GM21619 (cell line): Measurements from ENCODE around the gene PLXNC1.

Experiments used
- ATAC-seq: cut with Tn5 transposase; IDR thresholded peaks from one replicate; pipeline ENCODE4 v1.9.1; 2021; ENCODE audit not compliant: unreplicated experiment

Gene PLXNC1

GRCh38 chr12:94326727-94327126 lies 178.3 kb downstream of the PLXNC1 start:
- ATAC-seq = no peak

- no peak for ATAC-seq
Observed at GRCh38 chr12:94327809-94328208, 179.4 kb downstream of the PLXNC1 start.

DNA sequence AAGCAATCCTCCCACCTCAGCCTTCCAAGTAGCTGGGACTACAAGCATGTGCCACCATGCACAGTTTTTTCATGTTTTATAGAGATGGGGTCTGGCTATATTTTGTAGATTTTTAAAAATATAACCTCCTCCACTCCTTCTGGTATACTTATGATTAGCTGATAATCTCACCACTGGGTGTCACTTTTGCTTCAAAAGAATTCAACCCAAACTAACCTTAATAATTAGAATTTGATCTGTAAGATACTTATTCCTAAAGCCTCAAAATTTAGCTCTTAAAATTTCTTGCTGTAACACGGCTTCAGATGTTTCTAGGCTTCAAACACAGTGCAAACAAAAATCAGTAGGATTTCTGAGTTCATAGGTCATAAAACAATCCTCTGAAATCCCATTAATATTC lies 181.0 kb downstream of the PLXNC1 start:
- ATAC-seq = no peak

- ATAC-seq = no peak
Observed at GRCh38 chr12:94333396-94333795, 185.0 kb downstream of the PLXNC1 start.

GRCh38 chr12:94336211-94336925 lies 188.0 kb downstream of the PLXNC1 start:
- ATAC-seq = no peak

DNA sequence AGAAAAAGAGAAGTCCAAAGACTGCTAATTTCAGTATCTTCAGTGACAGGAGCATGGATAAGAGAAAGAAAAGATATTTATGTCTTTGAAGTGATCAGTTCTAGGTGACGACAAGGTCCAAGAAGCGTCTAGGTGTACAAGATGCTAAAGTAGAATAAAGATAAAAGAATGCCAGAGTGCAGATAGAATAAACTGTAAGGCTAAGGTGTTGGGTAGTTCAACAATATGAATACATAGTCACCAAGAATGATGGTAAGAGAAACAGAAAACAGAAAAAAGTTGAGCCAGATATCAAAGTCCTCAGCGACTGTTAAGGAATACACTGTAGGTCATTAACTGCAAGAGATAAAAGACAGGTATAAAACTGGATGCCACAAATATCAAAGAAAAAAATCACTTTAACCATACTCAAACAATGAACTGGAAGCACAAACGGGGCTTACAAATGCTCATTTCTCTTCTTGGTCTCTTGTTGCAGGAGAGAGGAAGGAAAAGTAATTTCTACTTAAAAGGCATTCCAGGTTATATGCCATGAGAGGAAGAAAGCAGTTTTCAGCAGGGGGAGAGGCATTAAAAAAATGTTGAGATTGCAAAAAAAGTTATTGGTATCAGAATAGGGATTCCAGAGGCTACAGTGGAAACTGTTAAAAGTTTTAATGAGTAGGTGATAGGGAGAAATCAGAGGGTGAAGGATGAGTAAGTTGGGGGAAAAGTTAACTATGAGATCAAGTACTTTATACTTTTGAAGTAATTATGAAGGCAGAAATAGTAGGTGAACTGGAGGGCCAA lies 189.8 kb downstream of the PLXNC1 start:
- ATAC-seq = no peak

GRCh38 chr12:94340573-94340972 lies 192.2 kb downstream of the PLXNC1 start:
- no peak for ATAC-seq

DNA sequence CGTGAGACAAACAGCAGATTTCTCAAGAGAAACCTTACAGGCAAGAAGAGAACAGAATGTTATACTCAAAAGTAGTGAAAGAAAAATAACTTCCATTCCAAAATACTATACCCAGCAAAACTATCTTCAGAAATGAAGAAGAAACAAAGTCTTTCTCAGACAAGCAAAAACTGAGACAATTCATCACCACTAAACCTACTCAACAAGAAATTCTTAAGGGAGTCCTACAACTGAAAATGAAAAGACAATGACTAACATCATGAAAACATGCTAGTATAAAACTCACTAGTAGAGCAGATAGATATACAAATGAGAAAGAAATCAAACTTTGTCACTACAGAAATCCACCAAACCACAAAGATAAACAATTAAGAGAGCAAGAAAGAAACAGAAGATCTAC lies 204.8 kb downstream of the PLXNC1 start:
- no peak for ATAC-seq
